HEK293 (cell line): ENCODE data around the gene NMRK2.
A peak's percentile ranks its signal among the peaks of the same experiment; 100 is the strongest.

ENCODE experiments used
- CTCF ChIP-seq: fragments of 450-650 bp; formaldehyde crosslinking; IDR thresholded peaks from 2 replicates; pipeline ENCODE4 v1.5.1; 2016; ENCODE audit warnings: missing biosample characterization, missing genetic modification characterization
- SALL2 ChIP-seq: fragments of 450-650 bp; formaldehyde crosslinking; IDR thresholded peaks from 2 replicates; pipeline ENCODE4 v1.5.0; 2017; ENCODE audit warnings: missing biosample characterization, mild to moderate bottlenecking, missing genetic modification characterization, borderline replicate concordance
- ZBTB20 ChIP-seq: fragments of 450-650 bp; formaldehyde crosslinking; IDR thresholded peaks from 2 replicates; pipeline ENCODE4 v1.5.1; 2016; ENCODE audit warnings: missing biosample characterization, missing genetic modification characterization
- ZNF184 ChIP-seq: fragments of 450-650 bp; IDR thresholded peaks from 2 replicates; pipeline ENCODE4 v1.5.1; 2018; ENCODE audit warnings: missing biosample characterization, mild to moderate bottlenecking, missing genetic modification characterization
- ZNF585B ChIP-seq: fragments of 450-650 bp; formaldehyde crosslinking; IDR thresholded peaks from 2 replicates; pipeline ENCODE4 v1.5.1; 2016; ENCODE audit warnings: missing biosample characterization, missing genetic modification characterization

DNA sequence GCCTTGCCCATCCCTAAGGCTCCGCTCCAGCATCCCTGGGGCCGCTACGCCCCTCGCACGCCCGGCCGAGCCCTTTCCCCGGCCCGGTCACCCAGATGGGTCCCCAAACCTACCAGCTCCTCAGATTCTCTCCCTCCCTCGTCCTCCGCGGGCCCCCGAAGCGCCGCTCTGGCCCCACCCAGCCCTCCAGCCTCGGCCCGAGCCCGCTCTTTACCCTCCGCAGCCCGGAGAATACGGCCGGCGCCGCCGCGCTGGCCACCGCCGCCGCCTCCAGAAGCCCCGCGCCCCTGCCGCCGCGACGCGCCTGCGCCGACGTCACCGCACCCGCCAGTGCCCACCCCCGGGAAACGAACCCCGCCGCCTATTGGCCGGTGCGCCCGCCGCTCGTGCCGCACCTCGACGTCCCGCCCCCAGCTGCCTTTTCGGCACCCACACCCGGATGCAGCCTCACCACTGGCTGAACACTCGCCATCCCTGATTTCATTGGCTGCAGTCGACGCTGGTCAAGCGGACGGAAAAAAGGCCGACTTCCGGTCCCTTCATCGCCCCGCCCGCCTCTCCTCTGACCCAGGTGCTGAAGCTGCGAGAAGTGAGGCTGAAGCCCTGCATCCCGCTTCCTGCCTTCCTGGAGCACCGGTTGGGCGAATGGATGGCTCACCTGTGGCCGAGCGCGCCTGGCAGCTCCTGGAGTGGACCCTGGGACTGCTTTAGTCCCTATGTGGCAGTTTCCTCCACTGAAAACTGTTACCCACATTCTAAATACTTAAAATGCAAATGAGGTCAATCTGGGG, 38.1 kb downstream of the NMRK2 start, which contains the start of gene DAPK3:
- no peak for TF ChIP-seq CTCF (tag by site-specific recombination)
- TF ChIP-seq ZNF585B (tag by site-specific recombination), result no peak
- peak; percentile 59 for TF ChIP-seq ZBTB20 (tag by site-specific recombination)
- no peak for TF ChIP-seq ZNF184 (tag by site-specific recombination)
- no peak for TF ChIP-seq SALL2 (tag by site-specific recombination)
